Endothelial cell of umbilical vein (primary cell): ENCODE data around the gene CROT. TPM values are rescaled to one million over a fixed set of nuclear protein-coding genes. Genes with fewer than 3 reads are reported as not detected.

ENCODE experiments used
- BruUV-seq: library from RNA; stranded (reverse); fragments of 400-500 nt; replicated peaks from 2 replicates; lab custom pipeline; 2021; lab: Mats Ljungman, UMichigan
- CTCF ChIA-PET: fragments of 300-600, 350-600 bp; sonication (Branson Sonifier 250); formaldehyde crosslinking; loops from one replicate; lab custom pipeline; 2021; ENCODE audit warnings: antibody characterized with exemption, inconsistent platforms; lab: Charles Lee
- POLR2A ChIA-PET: fragments of 300-600, 350-600 bp; sonication (Branson Sonifier 250); formaldehyde crosslinking; loops from one replicate; lab custom pipeline; 2021; ENCODE audit warnings: antibody characterized with exemption, inconsistent platforms; lab: Charles Lee
- DNase-seq: peaks from one replicate; pipeline ENCODE4 v3.0.0-alpha.2; 2011; ENCODE audit warnings: low read depth, low spot score
- FAIRE-seq: peaks from 2 replicates; lab custom pipeline; 2011; peaks lifted over from hg19 to GRCh38; lab: Jason Lieb, UNC
- H2AFZ ChIP-seq: 2 replicates; pipeline ENCODE4 v1.6.0; 2012; ENCODE audit warnings: low read depth, low read length, control low read depth, inconsistent platforms
- H3K27ac ChIP-seq: 2 replicates; pipeline ENCODE4 v1.5.1; 2011; ENCODE audit warnings: low read depth, mild to moderate bottlenecking, control low read depth, low read length, moderate library complexity; ENCODE audit not compliant: insufficient read depth
- H3K27me3 ChIP-seq, 2 experiments: 2 replicates each; pipeline versions ENCODE4 v1.6.0 to v1.6.1; 2011; ENCODE audit warnings: low read length in 2 of 2, mixed read lengths in 1 of 2; ENCODE audit not compliant: control insufficient read depth in 2 of 2, insufficient read depth in 2 of 2
- H3K36me3 ChIP-seq, 2 experiments: 2 replicates in 1 of 2; 3 replicates in 1 of 2; pipeline ENCODE4 v1.5.1; 2011; ENCODE audit warnings: low read length in 2 of 2, mild to moderate bottlenecking in 1 of 2, moderate library complexity in 1 of 2; ENCODE audit not compliant: control insufficient read depth in 2 of 2, insufficient read depth in 2 of 2; ENCODE audit errors: extremely low read depth in 1 of 2
- H3K4me1 ChIP-seq: 3 replicates; pipeline ENCODE4 v1.5.1; 2011; ENCODE audit warnings: mild to moderate bottlenecking, low read length; ENCODE audit not compliant: control insufficient read depth, insufficient read depth; ENCODE audit errors: extremely low read depth
- H3K4me2 ChIP-seq: 2 replicates; pipeline ENCODE4 v1.6.1; 2011; ENCODE audit warnings: low read length, control low read depth, mixed read lengths; ENCODE audit not compliant: insufficient read depth
- H3K4me3 ChIP-seq, 3 experiments: fragments of 200-600 bp in 1 of 3; sonication (generic), shearing (Covaris generic) in 1 of 3; replicated peaks in 1 of 3; 2 replicates each; pipeline ENCODE4 v1.5.1; 2011 to 2016; ENCODE audit warnings: control low read depth in 3 of 3, low read length in 3 of 3, mild to moderate bottlenecking in 2 of 3, inconsistent platforms in 1 of 3, low read depth in 1 of 3, moderate library complexity in 1 of 3; ENCODE audit not compliant: insufficient read depth in 1 of 3
- H3K79me2 ChIP-seq: 2 replicates; pipeline ENCODE4 v1.6.0; 2012; ENCODE audit warnings: low read length, inconsistent platforms; ENCODE audit not compliant: control insufficient read depth, insufficient read depth
- H3K9ac ChIP-seq: replicated peaks from 2 replicates; pipeline ENCODE3; 2011; ENCODE audit warnings: low read length, control low read depth; ENCODE audit not compliant: insufficient read depth; ENCODE audit errors: extremely low read depth
- H3K9me1 ChIP-seq: replicated peaks from 3 replicates; pipeline ENCODE4 v1.6.0; 2011; ENCODE audit warnings: mild to moderate bottlenecking, low read length; ENCODE audit not compliant: control insufficient read depth, insufficient read depth; ENCODE audit errors: extremely low read depth
- H3K9me3 ChIP-seq: replicated peaks from 2 replicates; pipeline ENCODE4 v1.5.1; 2012; ENCODE audit warnings: low read length, inconsistent platforms; ENCODE audit not compliant: control insufficient read depth, insufficient read depth
- H4K20me1 ChIP-seq: replicated peaks from 2 replicates; pipeline ENCODE3; 2011; ENCODE audit warnings: mild to moderate bottlenecking, low read length; ENCODE audit not compliant: control insufficient read depth, insufficient read depth; ENCODE audit errors: extremely low read depth
- CTCF ChIP-seq, 2 donors: IDR thresholded peaks; 1 replicate in 1 of 2; 2 replicates in 1 of 2; pipeline ENCODE4 v1.5.1; 2011; ENCODE audit warnings: low read length in 2 of 2, mild to moderate bottlenecking in 2 of 2, moderate library complexity in 2 of 2, control low read depth in 1 of 2, inconsistent platforms in 1 of 2, low read depth in 1 of 2; ENCODE audit not compliant: insufficient read depth in 1 of 2; ENCODE audit errors: extremely low read depth in 1 of 2
- GATA2 ChIP-seq: IDR thresholded peaks from 2 replicates; pipeline ENCODE4 v1.7.0; 2011; ENCODE audit warnings: low read depth, mild to moderate bottlenecking, moderate library complexity, mixed read lengths, low read length; ENCODE audit not compliant: insufficient read length, insufficient read depth
- JUN ChIP-seq: IDR thresholded peaks from 2 replicates; pipeline ENCODE4 v1.6.1; 2011; ENCODE audit warnings: borderline replicate concordance, low read depth; ENCODE audit not compliant: insufficient read length, insufficient read depth
- dilution Hi-C: fragments of 300-500 bp; cut with MboI; formaldehyde crosslinking; loops from one replicate; pipeline ENCODE4 v1.15.0; 2019; ENCODE audit warnings: low sequenced_read_pairs; ENCODE audit not compliant: extremely low pct_ligation_motif_present
- intact Hi-C: fragments of 100-400 bp; cut with micrococcal nuclease; formaldehyde crosslinking; loops from one replicate; pipeline ENCODE4 v1.10.0; 2022
- polyA plus RNA-seq, 4 experiments: library from polyadenylated mRNA; depleted of rRNA in 3 of 4; stranded (reverse) in 3 of 4; unstranded in 1 of 4; fragments of >200 nt; gene quantifications; 2 replicates each; pipeline versions ENCODE4 v1.2.1 to v1.2.3, GENCODE V29; 2011 to 2012; ENCODE audit warnings: missing spikeins in 1 of 4
- total RNA-seq: library from RNA; stranded (reverse); gene quantifications from 2 replicates; pipeline ENCODE4 v1.2.3, GENCODE V29; 2021

Gene CROT
- total and polyA plus RNA-seq, 2 donors (not counting 3 experiments of a cell fraction or from before 2014, with no cell fraction given) = 3.3 to 6.6 TPM

DNA sequence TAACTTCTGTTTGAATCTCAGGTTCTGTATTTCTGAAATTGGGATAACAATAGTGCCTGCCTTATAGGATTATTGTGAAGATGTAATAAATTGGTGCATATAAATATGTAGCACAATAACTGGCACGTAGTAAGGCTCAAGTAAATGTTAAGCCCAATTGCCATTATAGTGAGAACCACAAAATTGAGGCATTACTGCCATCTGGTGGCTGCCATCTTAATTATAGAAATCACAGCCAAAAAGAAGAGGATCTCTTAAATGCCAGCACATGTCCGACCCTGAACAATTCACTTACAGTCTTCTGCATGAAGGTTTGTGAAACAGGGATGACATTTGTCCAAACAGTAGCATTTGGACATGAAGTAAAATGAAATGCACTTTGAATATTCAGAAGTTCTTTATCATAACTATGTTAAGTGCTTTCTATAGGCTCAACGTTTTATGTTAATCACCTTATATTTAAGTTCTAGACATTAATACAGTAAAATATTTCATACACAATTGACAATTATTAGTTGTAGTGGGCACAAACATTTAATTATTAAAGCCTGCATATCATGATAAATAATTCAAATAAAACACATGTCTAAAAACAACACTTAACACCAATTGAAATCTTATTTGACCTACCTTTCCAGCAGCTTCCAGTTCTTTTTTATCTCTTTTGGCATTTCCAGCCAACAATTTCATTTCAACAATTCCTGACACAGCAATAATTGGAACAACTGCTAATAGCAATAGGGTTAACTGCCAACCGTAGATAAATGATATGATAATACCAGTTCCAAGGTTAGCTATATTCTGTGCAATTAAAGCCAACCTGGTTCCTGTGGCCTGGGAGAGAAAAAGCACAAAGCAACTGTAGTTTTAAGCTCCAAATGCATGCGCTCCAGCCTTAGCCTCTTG, 71.5 kb downstream of the CROT start:
- BruUV-seq = no TSS peak

More for the DNA sequence above, 71.5 kb downstream of the CROT start:
- Histone ChIP-seq H3K79me2 (no peaks in the 10 kb centered on the region), H3K36me3 (no peaks in the 10 kb centered on the region), H3K9ac (no peak overlapping the region), H4K20me1 (no peaks in the 10 kb centered on the region), H3K4me3 (no peak overlapping the region), H3K9me3 (no peaks in the 10 kb centered on the region), H3K27me3 (peaks cover 8 to 12% of the 10 kb centered on the region in 2 experiments), H3K4me1 (no peaks in the 10 kb centered on the region), H3K4me2 (no peak overlapping the region), H2AFZ (no peak overlapping the region), H3K9me1 (no peaks in the 10 kb centered on the region), H3K27ac (no peak overlapping the region)
- POLR2A ChIA-PET = no interaction called here
- intact Hi-C loops (loop anchor here (1.0 to 5.0 kb wide), 4 partner anchors 105 to 505 kb away; no protein-coding TSS in a partner anchor), dilution Hi-C loops (loop anchor here (25.0 kb wide), 1 partner anchor 105 kb away; no protein-coding TSS in a partner anchor)
- DNase-seq (peak; percentile 84), FAIRE-seq (peak; percentile 76)
- TF ChIP-seq JUN (no peak), GATA2 (no peak), CTCF (IDR thresholded peaks at IDR 0.05; ENCODE audit: extremely low read depth in 1 of 2, insufficient read depth in 1 of 2, low read depth in 1 of 2, low read length in 2 of 2) (peak; percentile 41 to 44)
- CTCF ChIA-PET = interaction anchor here (0.6 to 8.0 kb wide), 31 partner anchors 8 to 695 kb away, joined by 3 to 299 read pairs (median 5); partner anchors contain the start of genes CROT and DMTF1
